ENCODE measurements around the gene GPC6.

The GPC6 gene

GRCh38 chr13:93190006-93190405, 36.6 kb upstream of the GPC6 start:
- Histone ChIP-seq H3K36me3 (ENCODE audit: control insufficient read depth in 2 of 2, insufficient read depth in 1 of 2, low read length in 2 of 2) (no peaks in the 10 kb centered on the region), H3K4me3 (ENCODE audit: low read depth, low read length) (no peak overlapping the region), H3K4me1 (ENCODE audit: control insufficient read depth, insufficient read depth, low read length) (no peaks in the 10 kb centered on the region), H3K27ac (ENCODE audit: extremely low read depth, low read depth, low read length) (no peak overlapping the region), H3K9me3 (ENCODE audit: control insufficient read depth, insufficient read depth, low read depth, low read length) (no peaks in the 10 kb centered on the region)
- ChIA-PET CTCF (no interaction called here), POLR2A (no interaction called here)
- TF ChIP-seq ZBTB7A (tag by site-specific recombination; IDR thresholded peaks at IDR 0.05; ENCODE audit: low read depth) (no peak), ZBTB10 (tag by site-specific recombination; IDR thresholded peaks at IDR 0.05) (no peak), YY2 (tag by site-specific recombination; IDR thresholded peaks at IDR 0.05) (no peak), ZNF16 (tag by site-specific recombination; IDR thresholded peaks at IDR 0.05; ENCODE audit: low read depth) (no peak), ZBTB20 (tag by site-specific recombination; IDR thresholded peaks at IDR 0.05) (no peak), ZNF549 (tag by site-specific recombination; IDR thresholded peaks at IDR 0.05) (no peak), ZNF341 (tag by site-specific recombination; IDR thresholded peaks at IDR 0.05; ENCODE audit: low read depth) (no peak), REST (tag by site-specific recombination; IDR thresholded peaks at IDR 0.05) (no peak), ZNF701 (tag by site-specific recombination; IDR thresholded peaks at IDR 0.05) (no peak), ZNF555 (tag by site-specific recombination; conservative IDR thresholded peaks at IDR 0.05) (no peak), ZIC2 (tag by site-specific recombination; IDR thresholded peaks at IDR 0.05) (no peak), ZNF280C (tag by site-specific recombination; IDR thresholded peaks at IDR 0.05) (no peak), KLF17 (tag by site-specific recombination; IDR thresholded peaks at IDR 0.05) (no peak), BCL11A (tag by site-specific recombination; IDR thresholded peaks at IDR 0.05; ENCODE audit: low read depth) (no peak), ZBTB49 (tag by site-specific recombination; IDR thresholded peaks at IDR 0.05; ENCODE audit: low read depth) (no peak), ZSCAN5A (tag by site-specific recombination; IDR thresholded peaks at IDR 0.05) (no peak), TCF7L2 (IDR thresholded peaks at IDR 0.05; ENCODE audit: borderline replicate concordance, low read depth, low read length) (no peak), KLF9 (tag by site-specific recombination; IDR thresholded peaks at IDR 0.05; ENCODE audit: low read depth) (no peak), OVOL3 (tag by site-specific recombination; IDR thresholded peaks at IDR 0.05) (no peak)
